Peyer's patch (tissue), 4 donors: ENCODE measurements around the gene MRM3. TPM values are rescaled to one million over a fixed set of nuclear protein-coding genes. Genes with fewer than 3 reads are reported as not detected.

ENCODE experiments used
- DNase-seq, 3 donors: peaks; one replicate each; pipeline ENCODE4 v3.0.0-alpha.2; 2017 to 2019
- H3K27ac ChIP-seq, 4 donors: fragments of 200-600 bp; sonication (generic); one replicate each; pipeline ENCODE4 v1.5.1; 2016 to 2019
- H3K27me3 ChIP-seq, 2 donors: fragments of 200-600 bp; sonication (generic); one replicate each; pipeline ENCODE4 v1.5.1; 2019
- H3K36me3 ChIP-seq, 3 donors: fragments of 200-600 bp; sonication (generic); one replicate each; pipeline ENCODE4 v1.5.1; 2016 to 2019
- H3K4me1 ChIP-seq, 4 donors: fragments of 200-600 bp; sonication (generic); one replicate each; pipeline ENCODE4 v1.5.1; 2016 to 2019
- H3K4me3 ChIP-seq, 4 donors: fragments of 200-600 bp; sonication (generic); 1 replicate in 3 of 4; 2 replicates in 1 of 4; pipeline ENCODE4 v1.5.1; 2016 to 2019; ENCODE audit warnings: mild to moderate bottlenecking in 1 of 4
- H3K9me3 ChIP-seq, 4 donors: fragments of 200-600 bp; sonication (generic); one replicate each; pipeline ENCODE4 v1.5.1; 2016 to 2019; ENCODE audit warnings: mild to moderate bottlenecking in 1 of 4
- CTCF ChIP-seq, 6 experiments: fragments of 450-650 bp in 4 of 6; fragments of 200-600 bp in 2 of 6; sonication (generic) in 1 of 6; IDR thresholded peaks; one replicate each; pipeline ENCODE4 v1.5.1; 2017 to 2019; ENCODE audit warnings: antibody characterized with exemption in 6 of 6, mild to moderate bottlenecking in 3 of 6, moderate library complexity in 1 of 6
- POLR2A ChIP-seq, 2 donors: fragments of 450-650 bp; IDR thresholded peaks; one replicate each; pipeline ENCODE4 v1.5.1; 2017; ENCODE audit warnings: antibody characterized with exemption in 2 of 2, mild to moderate bottlenecking in 2 of 2, moderate library complexity in 2 of 2
- total RNA-seq, 4 donors: library from RNA; depleted of rRNA; stranded (reverse); fragments of >200 nt; gene quantifications; one replicate each; pipeline ENCODE4 v1.1.0, GENCODE V29; 2016

MRM3 gene
- 10 to 100 TPM; 17.0 to 23.0 (median 22.2) TPM for total RNA-seq

DNA sequence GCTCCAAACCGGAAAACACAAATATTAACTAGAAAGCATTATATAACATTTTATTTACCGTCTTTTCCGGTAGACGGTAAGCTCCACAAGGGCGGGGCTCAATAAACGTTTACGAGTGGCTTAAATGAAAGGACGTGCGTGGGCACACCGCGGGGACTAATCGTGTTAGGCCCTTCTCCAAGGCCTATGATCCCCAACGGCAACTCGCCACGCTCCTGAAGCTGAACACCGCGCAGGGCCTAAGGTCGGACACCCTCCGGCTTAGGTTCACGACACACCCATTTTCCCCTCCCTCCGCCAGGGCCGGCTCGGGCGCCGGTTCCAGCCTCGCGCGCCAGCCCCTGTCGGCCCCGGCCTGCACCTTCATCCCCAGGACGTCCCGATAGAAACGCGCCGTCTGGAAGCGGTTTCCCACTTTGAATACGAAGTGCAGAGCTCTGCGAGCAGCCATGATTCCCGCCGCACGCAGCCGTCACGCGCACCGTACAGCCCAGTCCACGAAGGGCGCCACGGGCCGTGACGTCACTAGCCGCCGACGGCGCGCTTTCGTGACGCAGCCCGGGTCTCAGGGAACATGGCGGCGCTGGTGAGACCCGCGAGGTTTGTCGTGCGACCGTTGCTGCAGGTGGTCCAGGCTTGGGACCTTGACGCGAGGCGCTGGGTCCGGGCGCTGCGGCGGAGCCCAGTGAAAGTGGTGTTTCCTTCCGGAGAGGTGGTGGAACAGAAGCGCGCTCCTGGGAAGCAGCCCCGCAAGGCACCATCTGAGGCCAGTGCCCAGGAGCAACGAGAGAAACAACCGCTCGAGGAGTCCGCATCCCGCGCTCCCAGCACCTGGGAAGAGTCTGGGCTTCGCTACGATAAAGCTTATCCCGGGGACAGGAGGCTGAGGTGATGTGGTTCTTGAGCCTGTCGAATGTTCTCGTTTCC, at the start of gene MRM3, which contains the start of gene GLOD4:
MRM3 (plus strand) TSS at position 549 of the 927 bp plus-strand sequence; CDS start at position 575, 26 bp downstream.
GLOD4 (minus strand) TSS at position 476 of the 927 bp plus-strand sequence; CDS start at position 451, 25 bp downstream.
- TF ChIP-seq CTCF (IDR thresholded peaks at IDR 0.05) (peak in 4 of 6 experiments; percentile 12 to 49 (median 43)), POLR2A (IDR thresholded peaks at IDR 0.05) (peak; percentile 68 to 71)
- H3K27ac ChIP-seq = peak within 1 kb of the TSS; percentile 75 to 95 (median 84)

GRCh38 chr17:732902-733720, 49.0 kb upstream of the MRM3 start:
- no peaks in the 10 kb centered on the region for H3K27me3 ChIP-seq
- H3K4me3 ChIP-seq = peak overlapping the region; percentile 61 to 94 (median 70)
- peaks cover 0 to 22% (median 0%) of the 10 kb centered on the region in 4 donors for H3K4me1 ChIP-seq
- TF ChIP-seq CTCF (IDR thresholded peaks at IDR 0.05) (no peak), POLR2A (IDR thresholded peaks at IDR 0.05) (peak in 1 of 2 donors; percentile 13)
- no peaks in the 10 kb centered on the region for H3K9me3 ChIP-seq
- H3K27ac ChIP-seq = peak overlapping the region; percentile 63 to 85 (median 76)
- no peaks in the 10 kb centered on the region for H3K36me3 ChIP-seq
- peak in 2 of 3 donors; percentile 62 to 74 for DNase-seq

More for the DNA sequence above, at the start of gene MRM3, which contains the start of gene GLOD4:
- H3K4me3 ChIP-seq = peak within 1 kb of the TSS; percentile 65 to 98 (median 82)
- no peaks in the 10 kb centered on the region for H3K9me3 ChIP-seq
- no peaks in the 10 kb centered on the region for H3K27me3 ChIP-seq
- peaks cover 0 to 25% (median 8%) of the 10 kb centered on the region in 4 donors for H3K4me1 ChIP-seq
- peak; percentile 94 to 98 (median 96) for DNase-seq
- H3K36me3 ChIP-seq = peaks cover 0 to 18% (median 0%) of the 10 kb centered on the region in 3 donors

DNA sequence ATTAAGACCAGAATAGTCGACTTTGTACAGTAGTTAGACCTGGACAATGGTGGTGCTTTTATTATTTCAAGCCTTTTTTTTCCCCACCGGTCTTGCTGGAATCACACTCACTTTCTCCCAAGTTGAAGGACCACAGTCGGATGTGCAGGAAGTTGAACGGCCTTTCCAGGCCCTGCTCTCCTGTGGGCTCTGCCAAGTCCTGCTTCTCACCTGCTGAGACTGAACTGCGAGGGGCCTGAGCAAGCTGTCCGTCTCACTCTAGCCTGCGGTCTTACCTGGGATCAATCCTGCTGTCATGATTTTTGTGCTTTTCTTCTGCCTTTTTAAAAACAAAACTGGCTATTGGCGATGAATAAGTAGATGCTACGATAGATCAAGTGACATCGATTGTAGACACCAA, 48.4 kb upstream of the MRM3 start:
- H3K36me3 ChIP-seq = no peaks in the 10 kb centered on the region
- H3K27me3 ChIP-seq = no peaks in the 10 kb centered on the region
- DNase-seq = no peak
- no peaks in the 10 kb centered on the region for H3K9me3 ChIP-seq
- TF ChIP-seq CTCF (IDR thresholded peaks at IDR 0.05) = no peak
- TF ChIP-seq POLR2A (IDR thresholded peaks at IDR 0.05) = no peak
- peak overlapping the region in 1 of 4 donors; percentile 68 for H3K4me3 ChIP-seq
- H3K4me1 ChIP-seq = peaks cover 0 to 22% (median 0%) of the 10 kb centered on the region in 4 donors
- peak overlapping the region in 2 of 4 donors; percentile 80 to 85 for H3K27ac ChIP-seq

DNA sequence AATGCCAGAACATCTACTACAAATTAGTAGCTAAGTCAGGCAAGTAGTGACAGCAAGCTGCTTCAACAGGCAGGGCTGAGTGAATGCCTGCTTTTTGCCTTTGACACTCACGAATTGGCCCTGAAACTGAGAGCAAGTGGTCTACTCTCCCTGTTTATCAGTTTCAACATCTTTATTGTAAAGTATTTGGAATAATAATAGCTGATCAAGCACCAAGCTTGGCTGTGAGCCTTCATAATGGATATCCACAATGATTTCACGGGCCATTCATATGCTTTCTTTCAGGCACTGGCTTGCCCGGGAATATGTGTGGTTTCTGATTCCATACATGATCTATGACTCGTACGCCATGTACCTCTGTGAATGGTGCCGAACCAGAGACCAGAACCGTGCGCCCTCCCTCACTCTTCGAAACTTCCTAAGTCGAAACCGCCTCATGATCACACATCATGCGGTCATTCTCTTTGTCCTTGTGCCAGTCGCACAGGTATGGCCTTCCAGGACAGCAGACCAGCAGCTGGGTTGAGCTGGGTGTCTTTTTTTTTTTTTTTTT, 44.5 kb upstream of the MRM3 start:
- Histone ChIP-seq H3K4me1 (peaks cover 0 to 9% (median 0%) of the 10 kb centered on the region in 4 donors), H3K9me3 (no peaks in the 10 kb centered on the region), H3K27ac (no peak overlapping the region), H3K4me3 (no peak overlapping the region), H3K27me3 (no peaks in the 10 kb centered on the region), H3K36me3 (peaks cover 0 to 20% (median 0%) of the 10 kb centered on the region in 3 donors)
- no peak for DNase-seq
- TF ChIP-seq CTCF (IDR thresholded peaks at IDR 0.05) = no peak
- no peak for TF ChIP-seq POLR2A (IDR thresholded peaks at IDR 0.05)
